ENCODE measurements around the gene LDLRAD3.

The LDLRAD3 gene

GRCh38 chr11:36104660-36104992, 160.8 kb downstream of the LDLRAD3 start:
- Histone ChIP-seq H3K4me1 (ENCODE audit: control insufficient read depth, low read length) (no peaks in the 10 kb centered on the region), H3K4me3 (ENCODE audit: low read length) (no peak overlapping the region), H3K4me2 (ENCODE audit: low read length) (no peak overlapping the region), H3K9me2 (replicated peaks; ENCODE audit: control insufficient read depth, low read length) (no peaks in the 10 kb centered on the region), H3K27me3 (ENCODE audit: control insufficient read depth, low read length) (no peaks in the 10 kb centered on the region), H4K20me1 (ENCODE audit: control insufficient read depth, insufficient read depth, low read depth, low read length) (no peaks in the 10 kb centered on the region), H3K36me3 (ENCODE audit: control insufficient read depth, low read length) (no peaks in the 10 kb centered on the region), H3K27ac (ENCODE audit: low read depth, low read length) (no peak overlapping the region), H3K79me2 (ENCODE audit: control insufficient read depth, low read length) (no peaks in the 10 kb centered on the region), H3F3A (ENCODE audit: control insufficient read depth, insufficient read depth) (no peaks in the 10 kb centered on the region), H3K9me3 (ENCODE audit: control insufficient read depth, insufficient read depth, low read length) (no peaks in the 10 kb centered on the region)
- TF ChIP-seq, protein P1, sequence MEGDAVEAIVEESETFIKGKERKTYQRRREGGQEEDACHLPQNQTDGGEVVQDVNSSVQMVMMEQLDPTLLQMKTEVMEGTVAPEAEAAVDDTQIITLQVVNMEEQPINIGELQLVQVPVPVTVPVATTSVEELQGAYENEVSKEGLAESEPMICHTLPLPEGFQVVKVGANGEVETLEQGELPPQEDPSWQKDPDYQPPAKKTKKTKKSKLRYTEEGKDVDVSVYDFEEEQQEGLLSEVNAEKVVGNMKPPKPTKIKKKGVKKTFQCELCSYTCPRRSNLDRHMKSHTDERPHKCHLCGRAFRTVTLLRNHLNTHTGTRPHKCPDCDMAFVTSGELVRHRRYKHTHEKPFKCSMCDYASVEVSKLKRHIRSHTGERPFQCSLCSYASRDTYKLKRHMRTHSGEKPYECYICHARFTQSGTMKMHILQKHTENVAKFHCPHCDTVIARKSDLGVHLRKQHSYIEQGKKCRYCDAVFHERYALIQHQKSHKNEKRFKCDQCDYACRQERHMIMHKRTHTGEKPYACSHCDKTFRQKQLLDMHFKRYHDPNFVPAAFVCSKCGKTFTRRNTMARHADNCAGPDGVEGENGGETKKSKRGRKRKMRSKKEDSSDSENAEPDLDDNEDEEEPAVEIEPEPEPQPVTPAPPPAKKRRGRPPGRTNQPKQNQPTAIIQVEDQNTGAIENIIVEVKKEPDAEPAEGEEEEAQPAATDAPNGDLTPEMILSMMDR (IDR thresholded peaks at IDR 0.05; ENCODE audit: low read depth, low read length, poor library complexity, severe bottlenecking): no peak
- no peak for TF ChIP-seq EZH2phosphoT487 (IDR thresholded peaks at IDR 0.05; ENCODE audit: borderline replicate concordance, low read length)

DNA sequence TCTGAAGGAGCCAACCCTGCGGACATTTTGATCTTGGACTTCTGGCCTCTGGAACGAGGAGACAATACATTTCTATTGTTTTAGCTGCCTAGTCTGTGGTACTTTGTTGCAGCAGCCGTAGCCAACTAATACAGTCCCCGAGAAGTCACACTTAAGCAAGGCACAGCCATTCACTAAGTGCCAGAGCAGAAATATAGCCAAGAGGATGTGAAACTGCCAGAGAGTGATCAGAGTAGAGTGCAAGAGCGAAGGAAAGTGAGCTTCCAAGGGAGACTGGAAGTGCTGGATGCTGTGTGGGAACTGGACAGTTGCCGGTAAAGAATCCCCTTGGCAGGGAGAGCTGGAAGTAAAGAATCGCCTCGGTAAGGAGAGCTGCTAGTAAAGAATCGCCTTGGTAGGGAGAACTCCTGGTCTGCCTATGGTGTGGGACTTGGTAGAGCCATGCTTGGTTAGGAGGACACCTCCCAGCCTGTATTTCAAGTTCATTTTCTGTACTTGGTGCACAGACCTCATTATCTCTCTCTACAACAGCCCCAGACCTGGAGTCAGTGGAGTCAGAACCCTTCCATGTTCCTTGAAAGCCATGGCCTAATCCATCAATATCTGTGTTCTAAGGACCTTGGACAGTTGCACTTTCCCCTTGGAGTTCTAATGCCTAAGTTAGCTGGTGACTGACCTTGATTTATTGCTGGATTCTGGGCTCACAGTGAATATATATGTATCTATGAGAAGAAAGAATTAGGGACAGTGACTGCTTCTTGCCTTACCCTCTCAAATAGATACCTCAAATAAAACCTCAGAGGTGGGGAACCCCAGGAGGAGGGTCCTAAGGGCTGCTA, 162.1 kb downstream of the LDLRAD3 start:
- Histone ChIP-seq H3K4me3 (ENCODE audit: low read length) (no peak overlapping the region), H3K4me1 (ENCODE audit: control insufficient read depth, low read length) (no peaks in the 10 kb centered on the region), H3K27me3 (ENCODE audit: control insufficient read depth, low read length) (no peaks in the 10 kb centered on the region), H3K9me3 (ENCODE audit: control insufficient read depth, insufficient read depth, low read length) (no peaks in the 10 kb centered on the region), H4K20me1 (ENCODE audit: control insufficient read depth, insufficient read depth, low read depth, low read length) (no peaks in the 10 kb centered on the region), H3K9me2 (replicated peaks; ENCODE audit: control insufficient read depth, low read length) (no peaks in the 10 kb centered on the region), H3F3A (ENCODE audit: control insufficient read depth, insufficient read depth) (no peaks in the 10 kb centered on the region), H3K4me2 (ENCODE audit: low read length) (no peak overlapping the region), H3K79me2 (ENCODE audit: control insufficient read depth, low read length) (no peaks in the 10 kb centered on the region), H3K36me3 (ENCODE audit: control insufficient read depth, low read length) (no peaks in the 10 kb centered on the region), H3K27ac (ENCODE audit: low read depth, low read length) (no peak overlapping the region)
- TF ChIP-seq, protein P1 (IDR thresholded peaks at IDR 0.05; ENCODE audit: low read depth, low read length, poor library complexity, severe bottlenecking): no peak
- no peak for TF ChIP-seq EZH2phosphoT487 (IDR thresholded peaks at IDR 0.05; ENCODE audit: borderline replicate concordance, low read length)

GRCh38 chr11:36107547-36107946, 163.7 kb downstream of the LDLRAD3 start:
- H4K20me1 ChIP-seq (ENCODE audit: control insufficient read depth, insufficient read depth, low read depth, low read length): no peaks in the 10 kb centered on the region
- H3K4me3 ChIP-seq (ENCODE audit: low read length): no peak overlapping the region
- H3F3A ChIP-seq (ENCODE audit: control insufficient read depth, insufficient read depth): no peaks in the 10 kb centered on the region
- H3K27me3 ChIP-seq (ENCODE audit: control insufficient read depth, low read length): no peaks in the 10 kb centered on the region
- no peak overlapping the region for H3K27ac ChIP-seq (ENCODE audit: low read depth, low read length)
- H3K36me3 ChIP-seq (ENCODE audit: control insufficient read depth, low read length): no peaks in the 10 kb centered on the region
- no peaks in the 10 kb centered on the region for H3K4me1 ChIP-seq (ENCODE audit: control insufficient read depth, low read length)
- no peak overlapping the region for H3K4me2 ChIP-seq (ENCODE audit: low read length)
- H3K79me2 ChIP-seq (ENCODE audit: control insufficient read depth, low read length): no peaks in the 10 kb centered on the region
- H3K9me2 ChIP-seq (replicated peaks; ENCODE audit: control insufficient read depth, low read length): no peaks in the 10 kb centered on the region
- TF ChIP-seq, protein P1 (IDR thresholded peaks at IDR 0.05; ENCODE audit: low read depth, low read length, poor library complexity, severe bottlenecking): no peak
- no peak for TF ChIP-seq EZH2phosphoT487 (IDR thresholded peaks at IDR 0.05; ENCODE audit: borderline replicate concordance, low read length)
- H3K9me3 ChIP-seq (ENCODE audit: control insufficient read depth, insufficient read depth, low read length): no peaks in the 10 kb centered on the region

Data from DOHH2 (cell line).